ENCODE results near the gene STX12. TPM values are rescaled to one million over a fixed set of nuclear protein-coding genes. Genes with fewer than 3 reads are reported as not detected.

Gene STX12
- total and polyA plus RNA-seq, 2 donors, result 16.6 to 46.7 TPM

DNA sequence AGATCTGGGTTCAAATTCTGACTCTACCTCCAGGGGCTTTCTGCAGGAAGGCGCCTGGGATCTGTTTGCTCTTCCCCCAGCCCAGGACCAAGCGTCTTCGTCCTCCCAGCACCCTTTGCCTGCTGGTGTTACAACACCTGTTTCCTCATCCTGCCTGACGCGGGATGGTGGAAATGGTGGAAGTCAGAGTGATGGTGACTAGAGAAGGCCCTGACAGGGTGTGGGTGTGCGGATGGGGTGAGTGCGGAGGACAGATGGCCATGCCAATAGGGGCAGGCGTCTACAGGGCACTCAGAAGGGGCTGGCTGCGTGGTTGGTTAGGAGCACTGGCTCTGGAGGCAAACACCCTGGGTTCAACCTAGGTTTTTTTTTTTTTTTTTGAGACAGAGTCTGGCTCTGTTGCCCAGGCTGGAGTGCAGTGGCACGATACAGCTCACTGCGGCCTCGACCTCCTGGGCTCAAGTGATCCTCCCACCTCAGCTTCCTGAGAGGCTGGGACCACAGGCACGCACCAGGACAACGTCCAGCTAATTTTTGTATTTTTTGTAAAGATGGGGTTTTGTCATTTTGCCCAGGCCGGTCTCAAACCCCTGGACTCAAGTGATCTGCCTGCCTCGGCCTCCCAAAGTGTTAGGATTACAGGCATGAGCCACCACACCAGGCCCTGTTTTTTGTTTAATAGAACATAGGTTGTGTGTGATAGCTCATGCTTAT lies 100.8 kb downstream of the STX12 start:
- 52% methylated on average over 16 of the region's 16 CpGs for WGBS
- no peaks in the 10 kb centered on the region for H3K9me3 ChIP-seq (ENCODE audit: control insufficient read depth in 2 of 2, insufficient read depth in 1 of 2, low read length in 1 of 2)
- H3K27ac ChIP-seq (ENCODE audit: low read depth in 1 of 2, low read length in 1 of 2), result peak overlapping the region; percentile 50 to 67
- H3K4me3 ChIP-seq (ENCODE audit: low read length in 2 of 2), result peak overlapping the region; percentile 73 to 75
- H3K4me1 ChIP-seq (ENCODE audit: control insufficient read depth in 2 of 2, insufficient read depth in 2 of 2, low read length in 2 of 2), result peaks cover 17 to 41% of the 10 kb centered on the region in 2 donors
- peak in 1 of 9 donors; percentile 43 for DNase-seq (ENCODE audit: low read depth in 6 of 9, low spot score in 9 of 9)
- peaks cover 0 to 6% of the 10 kb centered on the region in 2 donors for H3K27me3 ChIP-seq (ENCODE audit: control insufficient read depth in 2 of 2, insufficient read depth in 1 of 2, low read length in 1 of 2)
- H3K36me3 ChIP-seq (ENCODE audit: control insufficient read depth in 2 of 2, insufficient read depth in 2 of 2, low read length in 1 of 2), result peaks cover 0 to 9% of the 10 kb centered on the region in 2 donors

Other genes starting within 250 kb of the STX12 start
- gene AHDC1, start 169.1 kb upstream of the STX12 start, total RNA-seq, result 4.2 TPM
- 22.6 TPM for gene AHDC1, start 169.1 kb upstream of the STX12 start, polyA plus RNA-seq
- 8.4 TPM for gene FGR, start 138.0 kb upstream of the STX12 start, total RNA-seq
- gene FGR, start 138.0 kb upstream of the STX12 start, polyA plus RNA-seq, result 38.7 TPM
- 266 TPM for gene IFI6, start 101.0 kb upstream of the STX12 start, total RNA-seq
- gene IFI6, start 101.0 kb upstream of the STX12 start, polyA plus RNA-seq, result 231 TPM
- gene FAM76A, start 47.3 kb upstream of the STX12 start, total RNA-seq, result 8.9 TPM
- 8.9 TPM for gene FAM76A, start 47.3 kb upstream of the STX12 start, polyA plus RNA-seq
- gene PPP1R8, start 57.6 kb downstream of the STX12 start, total RNA-seq, result 47.7 TPM
- 39.7 TPM for gene PPP1R8, start 57.6 kb downstream of the STX12 start, polyA plus RNA-seq
- gene THEMIS2, start 99.3 kb downstream of the STX12 start, total RNA-seq, result 17.2 TPM
- 64.4 TPM for gene THEMIS2, start 99.3 kb downstream of the STX12 start, polyA plus RNA-seq
- gene RPA2, start 141.4 kb downstream of the STX12 start, total RNA-seq, result 73.5 TPM
- 52.9 TPM for gene RPA2, start 141.4 kb downstream of the STX12 start, polyA plus RNA-seq
- 0.76 TPM for gene SMPDL3B, start 161.8 kb downstream of the STX12 start, total RNA-seq
- 1.9 TPM for gene SMPDL3B, start 161.8 kb downstream of the STX12 start, polyA plus RNA-seq
- gene XKR8, start 186.8 kb downstream of the STX12 start, total RNA-seq, result 1.3 TPM
- 5.2 TPM for gene XKR8, start 186.8 kb downstream of the STX12 start, polyA plus RNA-seq

Measured in thymus (tissue), 11 donors.